Measurements from ENCODE around the gene REXO1. TPM values are rescaled to one million over a fixed set of nuclear protein-coding genes. Genes with fewer than 3 reads are reported as not detected.

The REXO1 gene
- total and polyA plus RNA-seq, 2 of the 13 experiments (the other 11 are each of a cell fraction or from before 2014, with no cell fraction given), result 5.0 to 11.2 TPM

GRCh38 chr19:1867349-1867724 lies 19.1 kb upstream of the REXO1 start (continued):
- peak; percentile 94 for TF ChIP-seq ZNF770 (CRISPR knock-in tag; IDR thresholded peaks at IDR 0.05)
- TF ChIP-seq SMYD3 (CRISPR knock-in tag; IDR thresholded peaks at IDR 0.05), result no peak
- TF ChIP-seq ZNF430 (CRISPR knock-in tag; IDR thresholded peaks at IDR 0.05), result no peak
- no peak for TF ChIP-seq ZNF414 (CRISPR knock-in tag; IDR thresholded peaks at IDR 0.05)
- TF ChIP-seq ZNF232 (CRISPR knock-in tag; IDR thresholded peaks at IDR 0.05; ENCODE audit: borderline replicate concordance), result no peak
- no peak for TF ChIP-seq ZNF160 (CRISPR knock-in tag; IDR thresholded peaks at IDR 0.05)
- no peak for TF ChIP-seq ZMYM4 (CRISPR knock-in tag; IDR thresholded peaks at IDR 0.05)
- TF ChIP-seq ZNF687 (CRISPR knock-in tag; IDR thresholded peaks at IDR 0.05), result no peak; the same call in 1 of the 2 replicates
- peak; percentile 98 for TF ChIP-seq ZNF121 (CRISPR knock-in tag; IDR thresholded peaks at IDR 0.05)
- TF ChIP-seq ZNF331 (CRISPR knock-in tag; IDR thresholded peaks at IDR 0.05), result no peak
- TF ChIP-seq PHF21A (CRISPR knock-in tag; IDR thresholded peaks at IDR 0.05), result no peak
- TF ChIP-seq NAIF1 (CRISPR knock-in tag; IDR thresholded peaks at IDR 0.05; ENCODE audit: borderline replicate concordance), result peak; percentile 37; the same call in 1 of the 2 replicates
- TF ChIP-seq GATAD2A (CRISPR knock-in tag; IDR thresholded peaks at IDR 0.05), result no peak
- peak; percentile 61; the same call in 1 of the 2 replicates for TF ChIP-seq ZBTB33 (CRISPR knock-in tag; IDR thresholded peaks at IDR 0.05)
- TF ChIP-seq HCFC1 (IDR thresholded peaks at IDR 0.05; ENCODE audit: low read depth, low read length), result no peak
- no peak for TF ChIP-seq ZNF572 (CRISPR knock-in tag; IDR thresholded peaks at IDR 0.05)
- no peak for TF ChIP-seq RARG (CRISPR knock-in tag; IDR thresholded peaks at IDR 0.05; ENCODE audit: low read depth)
- TF ChIP-seq HNF4A (CRISPR knock-in tag; IDR thresholded peaks at IDR 0.05), result no peak
- no peak for TF ChIP-seq NFKBIZ (CRISPR knock-in tag; IDR thresholded peaks at IDR 0.05)
- no peak for TF ChIP-seq ZNF350 (CRISPR knock-in tag; IDR thresholded peaks at IDR 0.05; ENCODE audit: borderline replicate concordance, low read depth)
- TF ChIP-seq MED1 (CRISPR knock-in tag; IDR thresholded peaks at IDR 0.05), result no peak
- no peak for TF ChIP-seq ZNF556 (CRISPR knock-in tag; IDR thresholded peaks at IDR 0.05; ENCODE audit: borderline replicate concordance)
- TF ChIP-seq SATB2 (CRISPR knock-in tag; IDR thresholded peaks at IDR 0.05), result no peak

Data from HepG2 (cell line).